ENCODE measurements around the gene ENPP6.
"Not testable (repeated sequence)": the region's sequence is repeated elsewhere in the genome, so short reads cannot be mapped to it uniquely, and the experiment has no call there.

ENPP6 gene

GRCh38 chr4:184234155-184234554 is 16.5 kb upstream of the ENPP6 start:
- no peak for DNase-seq

GRCh38 chr4:184232975-184233374 is 15.3 kb upstream of the ENPP6 start:
- no peak for DNase-seq

- DNase-seq, result no peak
These were observed 14.5 kb upstream of the ENPP6 start for GRCh38 chr4:184232202-184232601.

GRCh38 chr4:184231573-184231972 is 13.9 kb upstream of the ENPP6 start:
- no peak for DNase-seq

GRCh38 chr4:184228056-184228705 is 10.5 kb upstream of the ENPP6 start:
- no peak for DNase-seq

- DNase-seq, result no peak
These were observed 1.2 kb downstream of the ENPP6 start for GRCh38 chr4:184216515-184216914.

- DNase-seq, result peak; percentile 69
These were observed 1.9 kb downstream of the ENPP6 start for GRCh38 chr4:184215709-184216328.

GRCh38 chr4:184214931-184215330 is 2.7 kb downstream of the ENPP6 start:
- peak; percentile 60 for DNase-seq

GRCh38 chr4:184207734-184208607 is 9.7 kb downstream of the ENPP6 start:
- DNase-seq, result not testable (repeated sequence)

- no peak for DNase-seq
These were observed 12.4 kb downstream of the ENPP6 start for GRCh38 chr4:184205243-184205642.

GRCh38 chr4:184203300-184203699 is 14.4 kb downstream of the ENPP6 start:
- no peak for DNase-seq

GRCh38 chr4:184201179-184201578 is 16.5 kb downstream of the ENPP6 start:
- no peak for DNase-seq

- no peak for DNase-seq
These were observed 17.4 kb downstream of the ENPP6 start for GRCh38 chr4:184200296-184200695.

- DNase-seq, result no peak
These were observed 17.9 kb downstream of the ENPP6 start for GRCh38 chr4:184199780-184200179.

GRCh38 chr4:184198190-184198589 is 19.5 kb downstream of the ENPP6 start:
- DNase-seq, result no peak

- DNase-seq, result peak; percentile 62
These were observed 20.1 kb downstream of the ENPP6 start for GRCh38 chr4:184197536-184198082.

- no peak for DNase-seq
These were observed 20.8 kb downstream of the ENPP6 start for GRCh38 chr4:184196730-184197385.

GRCh38 chr4:184193556-184194525 is 23.8 kb downstream of the ENPP6 start:
- no peak for DNase-seq

GRCh38 chr4:184192933-184193332 is 24.7 kb downstream of the ENPP6 start:
- DNase-seq, result no peak

GRCh38 chr4:184191267-184191666 is 26.4 kb downstream of the ENPP6 start:
- no peak for DNase-seq

GRCh38 chr4:184190711-184191110 is 27.0 kb downstream of the ENPP6 start:
- DNase-seq, result no peak

- DNase-seq, result no peak
These were observed 27.7 kb downstream of the ENPP6 start for GRCh38 chr4:184189966-184190365.
